Measurements from ENCODE around the gene ELN.

- TF ChIP-seq CTCF (IDR thresholded peaks at IDR 0.05) = no peak
- no peak for TF ChIP-seq EZH2 (IDR thresholded peaks at IDR 0.05)
- TF ChIP-seq EZH2phosphoT487 (IDR thresholded peaks at IDR 0.05) = no peak
Observed at GRCh38 chr7:74022507-74022906, 5.5 kb upstream of the ELN start.
